Measurements from ENCODE around the gene USP6. TPM values are rescaled to one million over a fixed set of nuclear protein-coding genes. Genes with fewer than 3 reads are reported as not detected.

USP6 gene
- total and polyA plus RNA-seq, 10 of the 15 experiments (the other 5 are each of a cell fraction or from before 2014, with no cell fraction given) = under 0.01 to 0.39 (median 0.10) TPM; not detected in 2

DNA sequence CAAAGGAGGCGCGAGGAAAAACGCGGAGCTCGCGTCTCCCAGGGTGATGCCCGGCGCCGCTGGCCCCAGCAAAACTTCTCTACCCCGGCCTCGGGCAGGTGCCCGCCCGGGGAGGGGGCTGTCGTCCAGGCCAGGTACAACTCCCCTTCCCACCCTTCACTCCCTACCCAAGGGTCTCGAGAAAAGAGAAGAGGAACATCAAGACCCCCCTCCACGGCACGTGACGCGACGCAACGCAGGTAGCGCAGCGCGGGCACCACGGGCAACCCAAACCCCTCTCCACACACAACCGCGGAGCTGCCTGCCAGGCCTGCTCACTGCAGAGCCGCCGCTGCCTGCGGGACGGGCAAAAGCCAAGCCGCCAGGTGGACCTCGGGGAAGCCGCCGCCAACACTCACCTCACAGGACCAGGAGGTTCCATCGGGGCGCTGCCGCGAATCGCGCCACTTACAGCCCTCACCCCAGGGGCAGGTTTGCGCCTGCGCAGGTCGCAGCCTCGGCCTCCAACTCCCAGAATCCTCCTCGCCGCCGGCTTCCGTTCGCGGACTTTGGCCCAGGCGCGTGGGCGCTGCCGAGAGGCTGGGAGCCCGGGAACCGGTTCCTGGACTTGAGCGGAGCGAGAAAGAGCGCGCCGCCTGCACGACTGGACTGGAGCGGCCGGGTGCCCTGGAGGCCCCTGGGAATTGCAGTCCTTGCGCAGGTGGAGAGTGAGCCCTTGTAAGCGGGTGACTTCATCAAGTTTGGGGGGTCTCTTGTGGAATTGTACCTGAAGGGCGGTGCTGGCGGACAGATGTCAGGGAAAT, 4.2 kb upstream of the USP6 start, which contains the start of gene ZNF232 (continued):
- TF ChIP-seq, protein P1, sequence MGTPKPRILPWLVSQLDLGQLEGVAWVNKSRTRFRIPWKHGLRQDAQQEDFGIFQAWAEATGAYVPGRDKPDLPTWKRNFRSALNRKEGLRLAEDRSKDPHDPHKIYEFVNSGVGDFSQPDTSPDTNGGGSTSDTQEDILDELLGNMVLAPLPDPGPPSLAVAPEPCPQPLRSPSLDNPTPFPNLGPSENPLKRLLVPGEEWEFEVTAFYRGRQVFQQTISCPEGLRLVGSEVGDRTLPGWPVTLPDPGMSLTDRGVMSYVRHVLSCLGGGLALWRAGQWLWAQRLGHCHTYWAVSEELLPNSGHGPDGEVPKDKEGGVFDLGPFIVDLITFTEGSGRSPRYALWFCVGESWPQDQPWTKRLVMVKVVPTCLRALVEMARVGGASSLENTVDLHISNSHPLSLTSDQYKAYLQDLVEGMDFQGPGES (IDR thresholded peaks at IDR 0.05) = no peak
- TF ChIP-seq TCF7 (IDR thresholded peaks at IDR 0.05; ENCODE audit: borderline replicate concordance) (no peak; the same call in 1 of the 2 replicates), POLR2AphosphoS2 (IDR thresholded peaks at IDR 0.05; ENCODE audit: low read depth, low read length) (no peak), ZZZ3 (IDR thresholded peaks at IDR 0.05; ENCODE audit: control insufficient read depth, insufficient read length, low read depth) (no peak), BHLHE40 (IDR thresholded peaks at IDR 0.05; ENCODE audit: borderline replicate concordance in 1 of 2, low read depth in 2 of 2, low read length in 1 of 2) (peak; percentile 88 to 97), STAT1 (conservative IDR thresholded peaks at IDR 0.05) (peak; percentile 76; the same call in 1 of the 2 replicates), CHD1 (IDR thresholded peaks at IDR 0.05; ENCODE audit: low read depth, low read length) (no peak), ZNF24 (IDR thresholded peaks at IDR 0.05) (no peak), CEBPB (IDR thresholded peaks at IDR 0.05; ENCODE audit: borderline replicate concordance in 1 of 2, low read depth in 2 of 2, low read length in 2 of 2) (no peak), NFYA (IDR thresholded peaks at IDR 0.05; ENCODE audit: borderline replicate concordance, low read depth, low read length) (no peak), JUNB (IDR thresholded peaks at IDR 0.05) (no peak), SP1 (IDR thresholded peaks at IDR 0.05; ENCODE audit: low read depth, low read length) (no peak)

DNA sequence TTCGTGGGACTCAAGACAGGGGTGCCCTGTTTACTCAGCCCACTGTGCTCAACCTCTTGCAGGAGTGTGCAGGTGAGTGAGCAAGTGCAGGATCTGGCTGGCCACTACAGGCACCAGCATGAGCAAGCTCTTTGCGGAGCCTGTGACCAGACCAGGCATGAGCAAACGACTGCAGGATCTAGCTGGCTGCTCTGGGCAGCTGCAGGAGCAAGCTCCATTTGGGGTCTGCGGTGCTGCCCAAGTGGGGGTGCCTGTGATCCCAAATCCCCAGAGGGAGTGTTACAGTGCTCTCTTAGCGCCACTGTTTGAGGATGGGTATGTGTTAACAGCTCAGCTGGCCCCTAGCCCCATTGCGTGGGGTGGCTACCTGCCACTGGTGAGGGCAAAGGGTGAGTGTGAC, 2.4 kb downstream of the USP6 start:
- Histone ChIP-seq H3K36me3 (ENCODE audit: control insufficient read depth in 2 of 2, insufficient read depth in 2 of 2, low read length in 1 of 2) (no peaks in the 10 kb centered on the region), H3K9ac (ENCODE audit: control insufficient read depth, insufficient read depth, low read length) (no peak overlapping the region), H3K79me2 (ENCODE audit: control insufficient read depth, insufficient read depth, low read length) (no peaks in the 10 kb centered on the region), H2AFZ (ENCODE audit: control insufficient read depth, low read depth, low read length) (no peak overlapping the region), H3K4me2 (ENCODE audit: control insufficient read depth, insufficient read depth) (no peak overlapping the region), H3K4me3 (no peak overlapping the region), H3K4me1 (ENCODE audit: control insufficient read depth, insufficient read depth, low read length) (no peaks in the 10 kb centered on the region), H3K9me3 (replicated peaks; ENCODE audit: control insufficient read depth, insufficient read depth, low read length) (no peaks in the 10 kb centered on the region; the same call in 1 of the 3 replicates), H3K27ac (ENCODE audit: control insufficient read depth, insufficient read depth) (no peak overlapping the region), H3K27me3 (replicated peaks in 1 of 2; ENCODE audit: control insufficient read depth in 2 of 2, insufficient read depth in 2 of 2, low read length in 1 of 2) (peaks cover 0 to 3% of the 10 kb centered on the region in 2 experiments; a peak in 3 of 4 replicates), H4K20me1 (ENCODE audit: control insufficient read depth, insufficient read depth) (no peaks in the 10 kb centered on the region)
- BruUV-seq (replicated peaks) = no TSS peak
- DNase-seq (ENCODE audit: low read depth, low spot score) (no peak), FAIRE-seq (no peak), ATAC-seq (no peak)
- POLR2A ChIA-PET = no interaction called here
- CTCF ChIA-PET = no interaction called here
- RAD21 ChIA-PET (ENCODE audit: unreplicated experiment) = no interaction called here
- intact Hi-C loops (cut with micrococcal nuclease; ENCODE audit: unreplicated experiment) (no loop called here), in situ Hi-C loops (cut with MboI) (no loop called here)
- 62% methylated on average over 6 of the region's 6 CpGs for WGBS (ENCODE audit: insufficient coverage, insufficient replicate concordance, low lambda C conversion rate, missing lambda C conversion rate)
- SMC1A ChIA-PET (ENCODE audit: uncharacterized antibody, unreplicated experiment) = interaction anchor here (1.4 kb wide), 1 partner anchor 8 kb away, joined by 4 read pairs; no protein-coding TSS in a partner anchor
- TF ChIP-seq IKZF2 (IDR thresholded peaks at IDR 0.05) (no peak), POLR2AphosphoS2 (IDR thresholded peaks at IDR 0.05; ENCODE audit: low read depth, low read length) (no peak), EZH2 (IDR thresholded peaks at IDR 0.05; ENCODE audit: borderline replicate concordance, control insufficient read depth, low read depth, low read length) (no peak), NRF1 (conservative IDR thresholded peaks at IDR 0.05; ENCODE audit: low read depth, low read length) (no peak), NFYB (IDR thresholded peaks at IDR 0.05; ENCODE audit: insufficient read depth, low read depth, low read length) (no peak), IRF4 (IDR thresholded peaks at IDR 0.05; ENCODE audit: low read depth, low read length) (no peak), SMAD5 (IDR thresholded peaks at IDR 0.05; ENCODE audit: low read depth) (no peak), BMI1 (IDR thresholded peaks at IDR 0.05; ENCODE audit: borderline replicate concordance) (no peak), TCF12 (IDR thresholded peaks at IDR 0.05; ENCODE audit: low read depth, low read length) (no peak)
- TF ChIP-seq, protein P2, sequence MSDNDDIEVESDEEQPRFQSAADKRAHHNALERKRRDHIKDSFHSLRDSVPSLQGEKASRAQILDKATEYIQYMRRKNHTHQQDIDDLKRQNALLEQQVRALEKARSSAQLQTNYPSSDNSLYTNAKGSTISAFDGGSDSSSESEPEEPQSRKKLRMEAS (IDR thresholded peaks at IDR 0.05; ENCODE audit: low read depth, low read length) = no peak
- TF ChIP-seq, protein P3, sequence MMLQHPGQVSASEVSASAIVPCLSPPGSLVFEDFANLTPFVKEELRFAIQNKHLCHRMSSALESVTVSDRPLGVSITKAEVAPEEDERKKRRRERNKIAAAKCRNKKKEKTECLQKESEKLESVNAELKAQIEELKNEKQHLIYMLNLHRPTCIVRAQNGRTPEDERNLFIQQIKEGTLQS (IDR thresholded peaks at IDR 0.05; ENCODE audit: borderline replicate concordance, extremely low read depth, low read depth, low read length) = no peak

Measured in GM12878 (cell line).